Neural progenitor cell (in vitro differentiated cells): ENCODE measurements around the gene CACNA1C.

ENCODE experiments used
- CTCF ChIP-seq: fragments of 200-600 bp; sonication (generic); IDR thresholded peaks from 2 replicates; pipeline ENCODE4 v1.5.1; 2017; ENCODE audit warnings: antibody characterized with exemption, mild to moderate bottlenecking
- EZH2 ChIP-seq: fragments of 200-600 bp; sonication (generic); IDR thresholded peaks from 2 replicates; pipeline ENCODE4 v1.6.1; 2017; ENCODE audit warnings: antibody characterized with exemption, mild to moderate bottlenecking, moderate library complexity

DNA sequence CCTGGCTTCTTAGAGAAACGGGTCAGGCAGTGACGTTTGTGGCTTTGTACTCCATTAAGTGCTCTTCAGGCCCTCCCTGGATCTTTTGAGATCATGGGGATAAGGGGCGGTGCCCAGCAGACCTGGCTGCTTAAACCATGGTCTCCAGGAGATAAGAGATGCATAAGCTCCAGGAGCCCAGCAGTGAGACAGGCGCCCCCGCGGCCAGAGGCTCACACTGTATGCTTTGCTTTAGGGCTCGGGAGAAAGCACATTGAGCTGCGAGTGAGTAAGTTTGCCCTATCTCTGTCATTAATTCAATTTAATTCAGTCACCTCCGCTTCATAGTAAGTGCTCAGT lies 359.5 kb downstream of the CACNA1C start:
- no peak for TF ChIP-seq EZH2
- no peak for TF ChIP-seq CTCF
